HCT116 (cell line): ENCODE data around the gene ASCL2.

Experiments
- CBX3 ChIP-seq: IDR thresholded peaks from 2 replicates; pipeline ENCODE4 v1.6.1; 2012; ENCODE audit warnings: low read depth
- CTCF ChIP-seq, 3 experiments: fragments of 200-600 bp in 1 of 3; sonication (generic) in 1 of 3; IDR thresholded peaks in 2 of 3; conservative IDR thresholded peaks in 1 of 3; 2 replicates each; pipeline ENCODE4 v1.5.1; 2012 to 2017; ENCODE audit warnings: low read depth in 2 of 3, low read length in 2 of 3, antibody characterized with exemption in 1 of 3, borderline replicate concordance in 1 of 3, control low read depth in 1 of 3, mild to moderate bottlenecking in 1 of 3, mixed read lengths in 1 of 3, mixed run types in 1 of 3, moderate library complexity in 1 of 3; ENCODE audit not compliant: insufficient read depth in 1 of 3
- EGR1 ChIP-seq: IDR thresholded peaks from 2 replicates; pipeline ENCODE4 v1.6.1; 2012; ENCODE audit warnings: low read depth
- ELF1 ChIP-seq: IDR thresholded peaks from 2 replicates; pipeline ENCODE4 v1.6.1; 2012; ENCODE audit warnings: low read depth, borderline replicate concordance
- EZH2 ChIP-seq: fragments of 200-600 bp; sonication (generic); IDR thresholded peaks from 2 replicates; pipeline ENCODE4 v1.6.1; 2017; ENCODE audit warnings: antibody characterized with exemption, mixed run types
- JUND ChIP-seq: IDR thresholded peaks from 2 replicates; pipeline ENCODE4 v1.6.1; 2012
- MAX ChIP-seq: IDR thresholded peaks from 2 replicates; pipeline ENCODE4 v1.6.1; 2012
- POLR2A ChIP-seq: IDR thresholded peaks from 2 replicates; pipeline ENCODE4 v1.7.0; 2011; ENCODE audit warnings: borderline replicate concordance; ENCODE audit not compliant: insufficient read depth, insufficient read length; ENCODE audit errors: extremely low read depth
- POLR2AphosphoS5 ChIP-seq: IDR thresholded peaks from 2 replicates; pipeline ENCODE4 v1.6.1; 2011; ENCODE audit warnings: mild to moderate bottlenecking, low read depth, low read length, moderate library complexity
- RAD21 ChIP-seq: IDR thresholded peaks from 2 replicates; pipeline ENCODE4 v1.6.1; 2012; ENCODE audit warnings: low read depth, mild to moderate bottlenecking
- SIN3A ChIP-seq: IDR thresholded peaks from 2 replicates; pipeline ENCODE4 v1.6.1; 2012; ENCODE audit warnings: low read depth
- SP1 ChIP-seq: IDR thresholded peaks from 2 replicates; pipeline ENCODE4 v1.6.1; 2012; ENCODE audit warnings: low read depth
- YY1 ChIP-seq: IDR thresholded peaks from 2 replicates; pipeline ENCODE4 v1.6.1; 2011; ENCODE audit warnings: low read length, low read depth, moderate library complexity, mild to moderate bottlenecking; ENCODE audit not compliant: insufficient replicate concordance; ENCODE audit errors: extremely low read depth
- ZFX ChIP-seq: fragments of 450-650 bp; IDR thresholded peaks from 2 replicates; pipeline ENCODE4 v1.6.1; 2017

- TF ChIP-seq SIN3A (no peak), CBX3 (no peak), EZH2 (no peak), POLR2A (no peak), EGR1 (no peak), CTCF (IDR thresholded peaks at IDR 0.05 in 2 of 3, conservative IDR thresholded peaks at IDR 0.05 in 1 of 3; ENCODE audit: borderline replicate concordance in 1 of 3, insufficient read depth in 1 of 3, low read depth in 2 of 3, low read length in 2 of 3) (no peak), JUND (no peak), SP1 (no peak), ELF1 (no peak), ZFX (no peak), MAX (no peak), POLR2AphosphoS5 (no peak), RAD21 (no peak), YY1 (no peak)
Measured at GRCh38 chr11:2272228-2272945, 2.0 kb upstream of the ASCL2 start.
